ENCODE measurements around the gene GUCY2D. TPM values are rescaled to one million over a fixed set of nuclear protein-coding genes. Genes with fewer than 3 reads are reported as not detected.

GUCY2D gene
- total and polyA plus RNA-seq, 2 experiments from 2014 or later, result 0.07 to 0.08 TPM

- no peak for ATAC-seq
- Histone ChIP-seq H3F3A (replicated peaks; ENCODE audit: low read depth) (no peaks in the 10 kb centered on the region), H3K36me3 (ENCODE audit: insufficient read depth) (no peaks in the 10 kb centered on the region), H3K4me1 (ENCODE audit: insufficient read depth) (no peaks in the 10 kb centered on the region), H3K9me2 (ENCODE audit: insufficient read depth) (no peaks in the 10 kb centered on the region), H3K4me2 (no peak overlapping the region), H4K20me1 (replicated peaks; ENCODE audit: insufficient read depth) (no peaks in the 10 kb centered on the region), H3K27me3 (ENCODE audit: insufficient read depth) (peaks cover 41% of the 10 kb centered on the region), H2AFZ (no peak overlapping the region), H3K4me3 (no peak overlapping the region), H3K27ac (ENCODE audit: low read depth) (no peak overlapping the region), H3K79me2 (replicated peaks; ENCODE audit: insufficient read depth) (no peaks in the 10 kb centered on the region)
- TF ChIP-seq REST (IDR thresholded peaks at IDR 0.05; ENCODE audit: unreplicated experiment) (no peak), ETS1 (IDR thresholded peaks at IDR 0.05) (no peak), EZH2phosphoT487 (IDR thresholded peaks at IDR 0.05; ENCODE audit: unreplicated experiment) (no peak), ZNF331 (CRISPR knock-in tag; IDR thresholded peaks at IDR 0.05; ENCODE audit: low read depth) (no peak), NANOG (IDR thresholded peaks at IDR 0.05; ENCODE audit: borderline replicate concordance) (no peak), EZH2 (IDR thresholded peaks at IDR 0.05; ENCODE audit: low read depth, unreplicated experiment) (no peak), STAT1 (IDR thresholded peaks at IDR 0.05; ENCODE audit: unreplicated experiment) (no peak)
- Mint-ChIP-seq H3K4me1 (peaks cover 3% of the 10 kb centered on the region; the same call in 1 of the 3 replicates), H3K27me3 (ENCODE audit: insufficient read depth, low read depth, poor library complexity) (peaks cover 24% of the 10 kb centered on the region), H3K36me3 (ENCODE audit: low read depth) (no peaks in the 10 kb centered on the region), H3K9me3 (no peaks in the 10 kb centered on the region), H3K4me3 (no peak overlapping the region), H3K27ac (no peak overlapping the region)
- DNase-seq (ENCODE audit: low spot score), result no peak
Measured at GRCh38 chr17:8014558-8014850, 12.1 kb downstream of the GUCY2D start.

- DNase-seq (ENCODE audit: low spot score), result peak; percentile 17
Measured at GRCh38 chr17:8015236-8015956, 13.0 kb downstream of the GUCY2D start.

More at GRCh38 chr17:8015236-8015956, 13.0 kb downstream of the GUCY2D start:
- H3K4me2 ChIP-seq, result peak overlapping the region; percentile 97
- H3K36me3 Mint-ChIP-seq (ENCODE audit: low read depth), result no peaks in the 10 kb centered on the region
- H3F3A ChIP-seq (replicated peaks; ENCODE audit: low read depth), result no peaks in the 10 kb centered on the region
- no peaks in the 10 kb centered on the region for H3K79me2 ChIP-seq (replicated peaks; ENCODE audit: insufficient read depth)
- H3K4me3 ChIP-seq, result peak overlapping the region; percentile 80
- no peaks in the 10 kb centered on the region for H4K20me1 ChIP-seq (replicated peaks; ENCODE audit: insufficient read depth)
- H3K4me1 ChIP-seq (ENCODE audit: insufficient read depth), result no peaks in the 10 kb centered on the region
- no peaks in the 10 kb centered on the region for H3K9me2 ChIP-seq (ENCODE audit: insufficient read depth)
- H3K27ac ChIP-seq (ENCODE audit: low read depth), result no peak overlapping the region
- peak overlapping the region; percentile 100 for H2AFZ ChIP-seq
- no peaks in the 10 kb centered on the region for H3K9me3 Mint-ChIP-seq
- peak; percentile 13 for ATAC-seq
- peaks cover 5% of the 10 kb centered on the region; the same call in 1 of the 3 replicates for H3K4me1 Mint-ChIP-seq
- H3K4me3 Mint-ChIP-seq, result peak overlapping the region; percentile 80
- no peak overlapping the region for H3K27ac Mint-ChIP-seq
- no peaks in the 10 kb centered on the region for H3K36me3 ChIP-seq (ENCODE audit: insufficient read depth)
- H3K27me3 ChIP-seq (ENCODE audit: insufficient read depth), result peaks cover 41% of the 10 kb centered on the region
- TF ChIP-seq ETS1 (IDR thresholded peaks at IDR 0.05), result no peak
- TF ChIP-seq POLR2AphosphoS5 (IDR thresholded peaks at IDR 0.05; ENCODE audit: low read depth), result no peak
- TF ChIP-seq ZNF331 (CRISPR knock-in tag; IDR thresholded peaks at IDR 0.05; ENCODE audit: low read depth), result no peak
- no peak for TF ChIP-seq REST (IDR thresholded peaks at IDR 0.05; ENCODE audit: unreplicated experiment)
- no peak for TF ChIP-seq NANOG (IDR thresholded peaks at IDR 0.05; ENCODE audit: borderline replicate concordance)
- TF ChIP-seq ZNF114 (CRISPR knock-in tag; IDR thresholded peaks at IDR 0.05), result no peak
- no peak for TF ChIP-seq EZH2 (IDR thresholded peaks at IDR 0.05; ENCODE audit: low read depth, unreplicated experiment)
- no peak for TF ChIP-seq STAT1 (IDR thresholded peaks at IDR 0.05; ENCODE audit: unreplicated experiment)
- no peak for TF ChIP-seq CTCF (conservative IDR thresholded peaks at IDR 0.05; ENCODE audit: low read depth in 2 of 2)
- no peak for TF ChIP-seq CREB1 (CRISPR knock-in tag; IDR thresholded peaks at IDR 0.05; ENCODE audit: low read depth)
- TF ChIP-seq JUNB (IDR thresholded peaks at IDR 0.05; ENCODE audit: unreplicated experiment), result no peak
- H3K27me3 Mint-ChIP-seq (ENCODE audit: insufficient read depth, low read depth, poor library complexity), result peaks cover 25% of the 10 kb centered on the region

Data from GM23338 (cell line).